HepG2 (cell line): ENCODE measurements around the gene GADD45B.
"Not testable (repeated sequence)": the region's sequence is repeated elsewhere in the genome, so short reads cannot be mapped to it uniquely, and the experiment has no call there.

Experiments
- CENPX ChIP-seq: sonication (generic); formaldehyde crosslinking; IDR thresholded peaks from 2 replicates; pipeline ENCODE4 v1.9.0; 2021; ENCODE audit warnings: mild to moderate bottlenecking, missing genetic modification reagents, moderate library complexity
- CREM ChIP-seq, 2 experiments: sonication (generic) in 1 of 2; formaldehyde crosslinking in 1 of 2; IDR thresholded peaks; 2 replicates each; pipeline versions ENCODE4 v1.4.0 to v1.6.1; 2016 to 2020; ENCODE audit warnings: antibody characterized with exemption in 1 of 2, mild to moderate bottlenecking in 1 of 2, missing genetic modification reagents in 1 of 2
- CTCF ChIP-seq: sonication (generic); formaldehyde crosslinking; IDR thresholded peaks from 2 replicates; pipeline ENCODE4 v1.5.0; 2020; ENCODE audit warnings: mild to moderate bottlenecking, missing genetic modification reagents, moderate library complexity
- DNMT3B ChIP-seq: conservative IDR thresholded peaks from 2 replicates; pipeline ENCODE4 v1.6.1; 2016; ENCODE audit warnings: missing biosample characterization, control low read depth
- MYC ChIP-seq: sonication (generic); formaldehyde crosslinking; IDR thresholded peaks from 2 replicates; pipeline ENCODE4 v1.9.0; 2021; ENCODE audit warnings: missing genetic modification reagents, borderline replicate concordance
- PHF20 ChIP-seq: sonication (generic); formaldehyde crosslinking; IDR thresholded peaks from 2 replicates; pipeline ENCODE4 v1.5.0; 2020; ENCODE audit warnings: mild to moderate bottlenecking, missing genetic modification reagents
- POLR2A ChIP-seq, 2 experiments: IDR thresholded peaks; 2 replicates each; pipeline ENCODE4 v1.6.1; 2011; ENCODE audit warnings: low read depth in 2 of 2, low read length in 2 of 2, mild to moderate bottlenecking in 1 of 2, moderate library complexity in 1 of 2; ENCODE audit not compliant: insufficient read depth in 1 of 2
- SATB2 ChIP-seq: sonication (generic); formaldehyde crosslinking; IDR thresholded peaks from 2 replicates; pipeline ENCODE4 v1.5.0; 2020; ENCODE audit warnings: missing genetic modification reagents
- TARDBP ChIP-seq: sonication (generic); formaldehyde crosslinking; IDR thresholded peaks from 2 replicates; pipeline ENCODE4 v1.8.0; 2022; ENCODE audit warnings: mild to moderate bottlenecking, missing genetic modification reagents
- ZNF761 ChIP-seq: sonication (generic); formaldehyde crosslinking; conservative IDR thresholded peaks from 2 replicates; pipeline ENCODE4 v1.4.0; 2020; ENCODE audit warnings: mild to moderate bottlenecking, missing genetic modification reagents

DNA sequence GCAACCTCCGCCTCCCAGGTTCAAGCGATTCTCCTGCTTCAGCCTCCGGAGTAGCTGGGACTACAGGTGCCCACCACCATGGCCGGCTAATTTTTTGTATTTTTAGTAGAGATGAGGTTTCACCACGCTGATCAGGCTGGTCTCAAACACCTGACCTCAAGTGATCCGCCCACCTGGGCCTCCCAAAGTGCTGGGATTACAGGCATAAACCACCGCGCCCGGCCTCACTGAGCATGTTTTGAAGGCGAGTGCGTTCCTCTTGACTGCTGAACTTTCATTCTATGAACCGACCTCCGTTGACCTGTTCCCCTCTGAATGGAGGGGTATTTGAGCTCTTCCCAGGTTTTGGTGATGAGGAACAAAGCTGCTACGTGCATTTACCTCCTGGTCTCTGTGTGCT, 17.5 kb downstream of the GADD45B start:
- TF ChIP-seq SATB2 (CRISPR knock-in tag); TARDBP (CRISPR knock-in tag); POLR2A (IDR thresholded peaks at IDR 0.05; ENCODE audit: insufficient read depth in 1 of 2, low read depth in 2 of 2, low read length in 2 of 2); CTCF (CRISPR knock-in tag); MYC (CRISPR knock-in tag); DNMT3B (CRISPR knock-in tag); CREM (IDR thresholded peaks at IDR 0.05); CREM (CRISPR knock-in tag; IDR thresholded peaks at IDR 0.05); ZNF761 (CRISPR knock-in tag); CENPX (CRISPR knock-in tag); PHF20 (CRISPR knock-in tag): not testable (repeated sequence)
